Lower leg skin (tissue), 4 donors: ENCODE results near the gene GNB1L. TPM values are rescaled to one million over a fixed set of nuclear protein-coding genes. Genes with fewer than 3 reads are reported as not detected.

Source experiments
- DNase-seq, 2 donors: peaks; one replicate each; pipeline ENCODE4 v3.0.0-alpha.2; 2019; ENCODE audit warnings: low spot score in 2 of 2
- H3K4me3 ChIP-seq: fragments of 200-600 bp; sonication (generic); 2 replicates; pipeline ENCODE4 v1.5.1; 2017; ENCODE audit warnings: mild to moderate bottlenecking, low read depth; ENCODE audit not compliant: poor library complexity, severe bottlenecking
- CTCF ChIP-seq, 3 donors: fragments of 450-650 bp; IDR thresholded peaks; one replicate each; pipeline ENCODE4 v1.5.1; 2016; ENCODE audit warnings: antibody characterized with exemption in 3 of 3, mild to moderate bottlenecking in 3 of 3, moderate library complexity in 2 of 3
- POLR2A ChIP-seq, 2 donors: fragments of 450-650 bp; IDR thresholded peaks; one replicate each; pipeline ENCODE4 v1.6.1; 2016 to 2017; ENCODE audit warnings: antibody characterized with exemption in 2 of 2, mild to moderate bottlenecking in 1 of 2, moderate library complexity in 1 of 2
- WGBS, 2 donors: methylation state at CpG; one replicate each; pipeline ENCODE4 v1.1.5; 2018; 5-methylcytosine and 5-hydroxymethylcytosine counted together
- intact Hi-C: fragments of 100-400 bp; cut with DNase I; formaldehyde crosslinking; loops from one replicate; pipeline ENCODE4 v1.15.0; 2023; ENCODE audit warnings: low total_unique reads
- total RNA-seq, 4 donors: library from RNA; depleted of rRNA; stranded (reverse); fragments of >200 nt; gene quantifications; one replicate each; pipeline ENCODE4 v1.1.0, GENCODE V29; 2016

Gene GNB1L
- total RNA-seq, 4 donors from 2014 or later: 10.0 to 16.2 (median 11.2) TPM

GRCh38 chr22:19743081-19743480 is 111.6 kb downstream of the GNB1L start:
- no peak overlapping the region for H3K4me3 ChIP-seq
- DNase-seq: no peak
- TF ChIP-seq POLR2A (IDR thresholded peaks at IDR 0.05): no peak
- no peak for TF ChIP-seq CTCF (IDR thresholded peaks at IDR 0.05)
- 93 to 97% methylated on average over 6 of the region's 6 CpGs for WGBS, 2 donors
- intact Hi-C loops: no loop called here

- intact Hi-C loops: no loop called here
- 88 to 93% methylated on average over 18 to 21 of the region's 21 CpGs for WGBS, 2 donors
- no peak overlapping the region for H3K4me3 ChIP-seq
- TF ChIP-seq POLR2A (IDR thresholded peaks at IDR 0.05) (no peak), CTCF (IDR thresholded peaks at IDR 0.05) (no peak)
- no peak for DNase-seq
Observed at GRCh38 chr22:19742160-19743066, 112.3 kb downstream of the GNB1L start.

- H3K4me3 ChIP-seq: no peak overlapping the region
- no peak for DNase-seq
- intact Hi-C loops: no loop called here
- no peak for TF ChIP-seq POLR2A (IDR thresholded peaks at IDR 0.05)
- 85 to 89% methylated on average over 3 to 7 of the region's 7 CpGs for WGBS, 2 donors
Observed at GRCh38 chr22:19741053-19741452, 113.6 kb downstream of the GNB1L start.

DNA sequence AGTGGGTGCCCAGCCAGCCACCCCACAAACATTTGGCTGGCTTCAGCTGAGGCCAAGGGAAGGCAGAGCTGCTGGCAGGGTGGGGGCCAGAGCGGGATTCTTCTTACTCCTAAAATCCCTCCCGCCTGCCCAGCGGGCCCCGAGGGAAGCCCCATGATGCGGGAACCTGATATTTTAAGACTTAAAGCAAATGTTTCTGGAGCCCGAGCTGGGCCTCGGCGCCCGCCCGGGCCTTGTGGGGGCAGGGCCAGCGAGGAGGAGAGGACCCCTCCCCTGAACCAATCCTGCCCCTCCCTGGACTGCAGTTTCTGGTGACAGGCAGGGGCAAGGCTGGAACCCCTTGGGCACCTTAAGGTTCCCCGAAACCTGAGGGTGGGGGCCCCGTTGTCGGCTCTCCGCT is 114.1 kb downstream of the GNB1L start:
- intact Hi-C loops: no loop called here
- TF ChIP-seq CTCF (IDR thresholded peaks at IDR 0.05): no peak
- TF ChIP-seq POLR2A (IDR thresholded peaks at IDR 0.05): no peak
- no peak overlapping the region for H3K4me3 ChIP-seq
- no peak for DNase-seq
- 87 to 88% methylated on average over 15 of the region's 15 CpGs for WGBS, 2 donors

DNA sequence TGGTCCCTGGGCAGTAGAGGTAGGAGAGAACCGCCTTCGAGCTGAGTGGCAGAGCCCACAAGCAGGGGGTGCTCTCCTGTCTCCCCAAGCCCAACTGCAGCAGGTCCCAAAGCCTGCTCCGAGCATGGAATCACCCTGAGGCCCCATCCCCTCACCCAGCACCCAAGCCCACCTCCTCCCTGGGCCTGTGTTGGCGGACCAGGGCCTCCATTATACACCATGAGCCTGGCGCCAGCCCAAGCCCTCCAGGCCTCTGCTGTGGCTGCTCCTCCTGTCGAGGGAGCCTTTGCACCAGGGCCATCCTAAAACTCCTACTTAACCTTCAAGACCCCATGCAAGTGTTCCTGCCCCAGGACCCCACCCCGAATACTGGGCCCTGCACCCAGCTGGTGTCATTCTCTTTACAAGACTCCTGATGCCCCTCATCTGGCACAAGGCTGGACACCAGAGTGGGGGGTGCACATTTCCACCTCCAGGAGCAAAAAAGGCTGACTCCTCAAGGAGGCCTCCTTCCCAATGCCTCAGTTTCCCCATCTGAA is 114.7 kb downstream of the GNB1L start:
- WGBS, 2 donors: 89 to 90% methylated on average over 7 of the region's 7 CpGs
- no peak for DNase-seq
- intact Hi-C loops: no loop called here
- no peak overlapping the region for H3K4me3 ChIP-seq
- TF ChIP-seq CTCF (IDR thresholded peaks at IDR 0.05) (no peak), POLR2A (IDR thresholded peaks at IDR 0.05) (no peak)

- 61 to 88% methylated on average over 11 to 16 of the region's 16 CpGs for WGBS, 2 donors
- no peak for DNase-seq
- intact Hi-C loops: no loop called here
- TF ChIP-seq CTCF (IDR thresholded peaks at IDR 0.05) (no peak), POLR2A (IDR thresholded peaks at IDR 0.05) (no peak)
- H3K4me3 ChIP-seq: no peak overlapping the region
Observed at GRCh38 chr22:19739448-19739895, 115.2 kb downstream of the GNB1L start.
